ENCODE measurements around the gene WEE1.
"Not testable (repeated sequence)": the region's sequence is repeated elsewhere in the genome, so short reads cannot be mapped to it uniquely, and the experiment has no call there.

Gene WEE1

GRCh38 chr11:9600644-9601036, 27.2 kb downstream of the WEE1 start:
- no peak for DNase-seq

DNA sequence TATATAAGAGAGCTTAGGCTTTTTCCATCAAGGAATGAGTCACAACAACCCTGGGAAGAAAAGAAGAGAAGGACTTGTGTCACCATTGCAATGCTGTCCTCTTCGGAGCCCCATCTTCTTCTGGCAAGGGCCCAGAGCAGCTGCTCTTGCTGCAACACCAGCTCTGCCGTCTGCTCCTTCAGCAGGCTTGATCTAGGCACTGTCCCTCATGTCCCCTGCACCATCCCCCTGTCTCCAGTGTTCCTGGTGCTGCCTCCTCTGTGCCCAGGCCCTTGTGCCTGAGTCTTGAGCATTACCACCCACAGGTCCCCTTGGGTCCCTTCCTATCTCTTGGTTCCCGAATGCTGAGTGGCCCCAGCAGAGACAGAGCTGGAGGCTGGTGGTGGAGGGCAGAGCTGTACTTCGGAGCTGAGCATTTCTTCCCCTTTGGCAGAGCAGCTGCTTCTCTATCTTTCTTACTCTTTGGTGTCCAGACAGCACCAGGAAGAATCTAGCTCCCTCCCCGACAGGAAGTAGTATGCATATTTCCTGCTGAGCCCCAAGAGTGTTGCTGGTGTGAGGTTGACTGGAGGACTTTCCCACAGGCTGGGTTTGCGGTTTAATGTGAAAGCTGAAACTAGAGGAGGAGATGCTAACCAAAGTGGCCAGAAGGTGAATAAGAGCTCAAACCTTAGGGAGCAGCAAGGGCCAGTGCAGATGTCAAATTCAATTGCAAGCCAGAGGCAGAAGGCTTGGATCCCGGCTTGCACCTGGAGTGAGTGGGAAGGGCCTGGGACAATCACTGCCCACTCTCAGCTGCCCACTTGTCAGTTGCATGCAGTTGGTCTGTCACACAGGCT, 27.8 kb downstream of the WEE1 start:
- DNase-seq = peak; percentile 72

GRCh38 chr11:9601876-9602199, 28.4 kb downstream of the WEE1 start:
- DNase-seq = no peak

DNA sequence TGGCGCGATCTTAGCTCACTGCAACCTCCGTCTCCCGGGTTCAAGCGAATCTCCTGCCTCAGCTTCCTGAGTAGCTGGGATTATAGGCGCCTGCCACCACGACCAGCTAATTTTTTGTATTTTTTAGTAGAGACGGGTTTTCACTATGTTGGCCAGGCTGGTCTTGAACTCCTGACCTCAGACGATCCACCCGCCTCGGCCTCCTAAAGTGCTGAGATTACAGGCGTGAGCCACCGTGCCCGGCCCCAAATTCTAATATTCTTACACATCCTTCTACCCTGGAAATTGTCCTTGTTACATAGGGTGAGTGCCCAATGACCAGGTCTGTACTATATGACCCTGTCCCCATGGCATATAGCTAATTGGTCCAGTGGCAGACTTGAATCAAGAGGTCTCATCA, 29.7 kb downstream of the WEE1 start:
- DNase-seq = not testable (repeated sequence)

GRCh38 chr11:9604134-9604533, 30.7 kb downstream of the WEE1 start:
- no peak for DNase-seq

DNA sequence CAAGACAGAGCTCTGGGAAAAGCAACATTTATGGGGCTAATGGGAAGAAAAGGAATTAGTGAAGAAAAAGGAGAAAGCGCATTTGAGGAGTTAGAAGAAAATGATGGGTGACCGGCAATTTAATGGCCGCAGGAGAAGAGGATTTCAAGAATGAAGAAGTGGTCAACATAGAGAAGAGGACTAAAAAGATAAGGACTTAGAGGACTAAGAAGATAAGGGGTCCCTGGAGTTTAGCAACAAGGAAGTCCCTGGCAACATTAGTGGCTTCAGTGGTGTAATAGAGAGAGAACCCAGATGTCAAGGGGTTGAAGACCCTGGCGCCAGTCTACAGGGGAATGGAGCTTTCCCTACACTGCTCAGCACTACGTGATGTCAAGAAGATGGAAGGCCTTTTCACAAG, 32.3 kb downstream of the WEE1 start:
- DNase-seq = no peak

DNA sequence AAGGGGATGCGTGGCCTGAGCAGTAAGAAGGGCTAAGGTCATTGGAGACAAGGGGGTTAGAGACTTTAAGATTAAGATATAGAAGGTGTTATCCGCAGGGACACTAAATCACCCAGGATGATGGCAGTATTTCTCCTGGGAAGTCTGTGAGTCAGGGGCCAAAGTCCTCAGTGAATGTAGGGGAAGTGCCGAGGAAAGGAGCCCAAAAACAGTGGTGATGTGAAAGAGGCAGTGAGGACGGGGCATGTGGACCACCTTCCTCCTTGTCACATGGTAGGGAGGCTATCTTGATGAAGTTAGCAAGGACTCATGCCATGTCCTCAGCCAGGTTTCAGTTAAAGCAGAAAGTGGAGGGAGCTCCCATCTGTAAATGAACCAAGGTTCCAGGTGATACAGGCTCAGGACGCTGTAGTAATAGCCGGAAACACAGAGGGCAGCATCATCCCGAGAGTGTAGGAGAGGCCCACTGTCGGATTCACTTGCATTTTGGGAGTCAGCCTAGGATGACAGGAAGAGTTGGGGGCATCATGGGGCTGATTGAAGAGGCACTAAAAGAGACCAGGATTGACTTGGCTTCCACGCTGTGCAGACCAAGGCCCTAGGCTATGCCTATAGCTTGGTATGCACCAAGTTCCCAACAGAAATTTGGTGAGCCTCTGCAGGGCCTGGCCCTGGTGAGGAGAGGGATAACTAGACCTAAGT, 33.5 kb downstream of the WEE1 start:
- DNase-seq = no peak

DNA sequence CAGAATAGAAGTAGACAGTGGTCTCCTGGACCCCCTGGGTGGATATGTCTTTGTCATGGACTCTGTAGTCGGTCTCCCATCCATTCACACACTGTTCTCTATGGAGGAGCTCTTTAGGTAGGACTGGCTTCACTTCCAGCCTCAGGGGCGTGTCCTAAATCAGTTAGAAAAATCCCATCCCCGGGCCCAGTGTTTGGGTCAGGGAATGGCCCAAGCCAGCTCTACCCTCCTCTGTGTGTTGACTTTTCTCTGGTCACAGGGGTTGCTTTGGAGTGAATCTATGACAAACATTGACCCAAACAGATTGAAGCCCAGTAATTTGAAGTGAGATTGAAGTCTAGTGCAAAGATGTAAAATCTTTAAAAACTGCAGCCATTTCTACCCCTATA, 34.0 kb downstream of the WEE1 start:
- no peak for DNase-seq

DNA sequence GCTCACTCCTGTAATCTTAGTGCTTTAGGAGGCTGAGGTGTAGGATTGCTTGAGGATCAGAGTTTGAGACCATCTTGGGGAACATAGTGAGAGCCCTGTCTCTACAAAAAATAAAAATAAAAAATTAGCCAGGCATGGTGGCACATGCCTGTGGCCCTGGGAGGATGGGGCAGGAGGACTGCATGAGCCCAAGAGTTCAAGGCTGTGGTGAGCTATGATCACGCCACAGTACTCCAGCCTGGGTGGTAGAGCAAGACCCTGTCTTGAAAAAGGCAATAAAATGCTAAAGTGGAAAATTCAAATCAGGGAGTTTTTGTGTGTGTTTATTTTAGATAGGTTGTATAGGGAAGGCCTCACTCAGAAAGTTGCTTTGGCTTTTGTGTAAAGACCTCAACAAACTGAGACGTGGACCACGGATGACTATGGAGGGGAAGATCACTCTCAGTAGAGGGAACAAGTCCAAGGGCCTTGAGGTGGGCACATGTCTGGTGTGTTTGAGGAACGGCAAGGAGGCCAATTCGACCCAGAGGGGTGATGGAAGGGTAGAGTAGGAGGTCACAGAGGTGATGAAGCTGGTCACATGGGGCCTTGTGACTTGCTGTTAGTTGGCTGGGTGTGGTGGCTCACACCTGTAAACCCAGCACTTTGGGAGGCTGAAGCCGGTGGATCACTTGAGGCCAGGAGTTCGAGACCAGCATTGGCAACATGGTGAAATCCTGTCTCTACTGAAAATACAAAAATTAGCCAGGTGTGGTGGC, 35.7 kb downstream of the WEE1 start:
- no peak for DNase-seq

DNA sequence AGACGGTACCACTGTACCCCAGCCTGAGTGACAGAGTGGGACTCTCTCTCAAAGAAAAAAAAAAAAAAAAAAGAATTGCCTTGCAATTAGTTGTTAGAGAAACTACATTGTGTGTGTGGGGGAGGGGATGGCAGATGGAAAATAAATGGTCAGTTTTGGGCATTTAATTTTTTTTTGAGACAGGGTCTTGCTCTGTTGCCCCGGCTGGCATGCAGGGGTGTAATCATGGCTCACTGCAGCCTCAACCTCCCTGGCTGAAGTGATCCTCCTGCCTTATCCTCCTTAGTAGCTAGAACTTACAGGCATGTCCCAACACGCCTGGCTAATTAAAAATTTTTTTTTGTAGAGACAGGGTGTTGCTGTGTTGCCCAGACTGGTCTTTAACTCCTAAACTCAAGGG, 36.4 kb downstream of the WEE1 start:
- DNase-seq = no peak

- peak; percentile 99 for DNase-seq
These were observed 39.8 kb downstream of the WEE1 start for GRCh38 chr11:9613118-9613829.

GRCh38 chr11:9613830-9614762, 40.6 kb downstream of the WEE1 start:
- peak; percentile 94 for DNase-seq

DNA sequence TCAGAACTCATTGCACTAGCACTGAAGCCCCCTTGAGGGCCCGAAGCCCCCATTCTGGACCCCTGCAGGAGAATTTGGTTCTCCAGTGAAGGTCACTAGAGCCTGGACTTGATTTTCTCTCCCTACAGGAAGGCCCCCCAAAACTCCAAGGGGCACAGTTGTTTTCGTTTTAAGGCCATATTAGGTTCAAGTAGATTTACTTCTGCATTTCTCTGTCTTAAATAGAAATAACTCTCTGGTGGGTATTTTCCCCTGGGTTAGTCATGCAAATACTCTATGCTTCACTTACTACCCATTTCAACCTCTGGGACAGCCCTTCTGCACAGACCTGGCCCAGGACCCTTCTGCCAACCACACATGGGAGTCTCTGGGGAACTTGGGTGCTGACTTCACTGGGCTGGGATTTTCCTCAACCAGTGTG, 41.6 kb downstream of the WEE1 start:
- no peak for DNase-seq

- DNase-seq = no peak
These were observed 42.7 kb downstream of the WEE1 start for GRCh38 chr11:9616042-9616675.

DNA sequence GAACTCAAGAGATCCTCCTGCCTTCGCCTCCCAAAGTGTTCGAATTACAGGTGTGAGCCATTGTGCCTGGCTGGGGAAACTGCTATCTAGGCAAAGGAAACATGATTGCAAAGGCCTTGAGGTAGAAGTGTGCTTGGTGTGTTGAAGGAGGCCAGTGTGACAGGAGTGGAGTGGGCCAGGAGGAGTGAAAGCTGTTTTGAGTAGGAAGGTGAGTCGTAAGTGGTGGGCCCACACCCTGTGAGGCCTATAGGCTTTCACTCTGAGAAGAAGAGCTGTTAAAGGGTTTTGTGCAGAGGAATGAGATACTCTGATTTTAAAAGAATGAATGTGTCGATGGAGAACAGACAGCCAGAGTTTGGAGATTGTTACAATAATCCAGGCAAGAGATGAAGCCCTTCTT, 43.4 kb downstream of the WEE1 start:
- no peak for DNase-seq

DNA sequence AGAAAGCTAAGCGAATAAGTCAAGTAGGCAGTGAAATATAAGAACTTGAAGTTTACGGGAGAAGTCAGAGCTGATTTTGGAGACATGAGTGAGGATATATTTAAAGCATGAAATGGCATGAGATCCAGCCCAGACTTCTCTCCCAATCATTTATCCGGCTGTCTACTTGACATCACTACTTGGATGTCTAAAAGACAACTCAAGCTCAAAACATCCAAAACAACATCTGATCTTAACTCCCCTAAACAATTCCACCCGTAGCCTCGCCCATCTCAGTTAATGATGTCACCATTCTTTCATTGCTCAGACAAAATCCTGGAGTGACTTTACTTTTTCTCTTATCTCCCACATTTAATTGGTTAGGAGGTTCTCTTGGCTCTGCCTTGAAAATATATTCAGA, 44.5 kb downstream of the WEE1 start:
- peak; percentile 50 for DNase-seq

DNA sequence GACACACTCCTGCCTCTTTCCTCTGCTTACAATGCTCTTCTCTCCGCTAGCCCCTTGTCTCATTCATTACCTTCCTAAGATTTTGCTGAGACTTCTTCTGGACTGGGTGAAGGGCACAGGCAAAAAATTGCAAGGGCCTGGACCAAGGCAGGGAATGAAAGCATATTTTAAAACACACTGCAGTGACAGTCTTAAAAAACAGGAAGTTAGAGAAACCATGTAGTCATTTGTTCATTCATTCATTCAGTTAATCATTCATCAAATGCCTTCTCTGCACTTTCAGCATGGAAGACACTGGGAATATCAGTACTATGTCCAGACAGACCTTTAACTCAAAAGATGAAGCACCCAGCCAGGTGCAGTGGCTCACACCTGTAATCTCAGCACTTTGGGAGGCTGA, 45.5 kb downstream of the WEE1 start:
- DNase-seq = no peak

GRCh38 chr11:9619971-9620370, 46.5 kb downstream of the WEE1 start:
- no peak for DNase-seq

DNA sequence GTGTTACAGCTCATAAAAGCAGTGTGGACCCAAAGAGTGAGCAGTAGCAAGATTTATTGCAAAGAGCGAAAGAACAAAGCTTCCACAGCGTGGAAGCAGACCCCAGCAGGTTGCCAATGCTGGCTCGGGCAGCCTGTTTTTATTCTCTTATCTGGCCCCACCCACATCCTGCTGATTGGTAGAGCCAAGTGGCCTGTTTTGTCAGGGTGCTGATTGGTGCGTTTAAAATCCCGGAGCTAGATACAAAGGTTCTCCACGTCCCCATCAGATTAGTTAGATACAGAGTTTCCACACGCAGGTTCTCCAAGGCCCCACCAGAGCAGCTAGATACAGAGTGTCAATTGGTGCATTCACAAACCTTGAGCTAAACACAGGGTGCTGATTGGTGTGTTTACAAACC, 48.9 kb downstream of the WEE1 start:
- DNase-seq = not testable (repeated sequence)

DNA sequence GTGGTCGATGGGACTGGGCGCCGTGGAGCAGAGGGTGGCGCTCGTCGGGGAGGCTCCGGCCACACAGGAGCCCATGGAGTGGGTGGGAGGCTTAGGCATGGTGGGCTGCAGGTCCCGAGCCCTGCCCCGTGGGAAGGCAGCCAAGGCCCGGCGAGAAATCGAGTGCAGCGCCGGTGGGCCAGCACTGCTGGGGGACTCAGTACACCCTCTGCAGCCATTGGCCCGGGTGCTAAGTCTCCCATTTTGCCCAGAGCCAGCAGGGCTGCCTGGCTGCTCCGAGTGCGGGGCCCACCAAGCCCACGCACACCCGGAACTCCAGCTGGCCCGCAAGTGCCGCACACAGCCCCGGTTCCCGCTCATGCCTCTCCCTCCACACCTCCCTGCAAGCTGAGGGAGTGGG, 49.6 kb downstream of the WEE1 start:
- DNase-seq = not testable (repeated sequence)

DNA sequence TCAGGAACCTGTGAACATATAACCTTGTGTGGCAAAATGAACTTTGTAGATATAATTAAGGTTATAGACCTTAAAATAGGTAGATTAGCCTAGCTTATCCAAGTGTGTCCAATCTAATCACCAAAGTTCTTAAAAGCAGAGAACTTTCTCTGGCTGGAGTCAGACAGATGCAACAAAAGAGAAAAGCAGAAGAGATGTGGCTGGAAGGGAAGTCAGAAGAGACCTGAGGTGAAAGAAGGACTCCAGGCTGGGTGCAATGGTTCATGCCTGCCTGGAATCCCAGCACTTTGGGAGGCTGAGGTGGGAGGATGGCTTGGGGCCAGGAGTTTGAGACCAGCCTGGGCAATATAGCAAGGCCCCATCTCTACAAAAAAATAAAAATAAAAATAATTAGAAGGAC, 51.0 kb downstream of the WEE1 start:
- DNase-seq = no peak

- no peak for DNase-seq
These were observed 51.7 kb downstream of the WEE1 start for GRCh38 chr11:9625162-9625561.

Measured in eye (tissue), 1 donor.